Right atrium auricular region (tissue), 2 donors: ENCODE measurements around the gene MINPP1. TPM values are rescaled to one million over a fixed set of nuclear protein-coding genes. Genes with fewer than 3 reads are reported as not detected.

ENCODE experiments used
- DNase-seq: peaks from one replicate; pipeline ENCODE4 v3.0.0-alpha.2; 2019; ENCODE audit warnings: low spot score
- H3K27ac ChIP-seq, 2 donors: fragments of 200-600 bp; sonication (generic); 1 replicate in 1 of 2; 2 replicates in 1 of 2; pipeline ENCODE4 v1.5.1; 2016 to 2019
- H3K27me3 ChIP-seq, 2 donors: fragments of 200-600 bp; sonication (generic); one replicate each; pipeline versions ENCODE4 v1.5.1 to v1.6.0; 2017 to 2019
- H3K36me3 ChIP-seq: fragments of 200-600 bp; sonication (generic); one replicate; pipeline ENCODE4 v1.5.1; 2016
- H3K4me1 ChIP-seq, 2 donors: fragments of 200-600 bp; sonication (generic); one replicate each; pipeline versions ENCODE4 v1.5.1 to v1.6.0; 2017 to 2019
- H3K4me3 ChIP-seq, 2 donors: fragments of 200-600 bp; sonication (generic); 1 replicate in 1 of 2; 2 replicates in 1 of 2; pipeline ENCODE4 v1.5.1; 2017 to 2019; ENCODE audit warnings: mild to moderate bottlenecking in 1 of 2, moderate library complexity in 1 of 2
- H3K9me3 ChIP-seq, 2 donors: fragments of 200-600 bp; sonication (generic); one replicate each; pipeline ENCODE4 v1.5.1; 2019
- CTCF ChIP-seq, 2 donors: fragments of 200-600 bp; sonication (generic); IDR thresholded peaks; one replicate each; pipeline ENCODE4 v1.5.1; 2019; ENCODE audit warnings: antibody characterized with exemption in 2 of 2
- total RNA-seq, 2 donors: library from RNA; depleted of rRNA; stranded (reverse); fragments of >200 nt; gene quantifications; one replicate each; pipeline ENCODE4 v1.1.0, GENCODE V29; 2016

Gene MINPP1
- total RNA-seq, 2 donors from 2014 or later: 9.9 to 10.6 TPM

GRCh38 chr10:87546971-87547413 lies 42.3 kb downstream of the MINPP1 start:
- H3K27me3 ChIP-seq: no peaks in the 10 kb centered on the region
- no peak for DNase-seq
- H3K36me3 ChIP-seq: peaks cover 16% of the 10 kb centered on the region
- peak overlapping the region in 1 of 2 donors; percentile 19 for H3K27ac ChIP-seq
- H3K9me3 ChIP-seq: peaks cover 0 to 6% of the 10 kb centered on the region in 2 donors
- TF ChIP-seq CTCF (IDR thresholded peaks at IDR 0.05): no peak
- H3K4me1 ChIP-seq: peaks cover 0 to 23% of the 10 kb centered on the region in 2 donors
- H3K4me3 ChIP-seq: no peak overlapping the region

- Histone ChIP-seq H3K27me3 (no peaks in the 10 kb centered on the region), H3K9me3 (peaks cover 0 to 6% of the 10 kb centered on the region in 2 donors), H3K36me3 (peaks cover 21% of the 10 kb centered on the region), H3K4me3 (no peak overlapping the region), H3K27ac (no peak overlapping the region), H3K4me1 (peaks cover 0 to 23% of the 10 kb centered on the region in 2 donors)
- no peak for TF ChIP-seq CTCF (IDR thresholded peaks at IDR 0.05)
- DNase-seq: no peak
Observed at GRCh38 chr10:87547734-87548311, 43.1 kb downstream of the MINPP1 start.

GRCh38 chr10:87550741-87551140 lies 46.0 kb downstream of the MINPP1 start:
- Histone ChIP-seq H3K9me3 (no peaks in the 10 kb centered on the region), H3K4me3 (no peak overlapping the region), H3K4me1 (peaks cover 0 to 17% of the 10 kb centered on the region in 2 donors), H3K36me3 (peaks cover 18% of the 10 kb centered on the region), H3K27me3 (no peaks in the 10 kb centered on the region), H3K27ac (no peak overlapping the region)
- TF ChIP-seq CTCF (IDR thresholded peaks at IDR 0.05): no peak
- no peak for DNase-seq

GRCh38 chr10:87551326-87551725 lies 46.6 kb downstream of the MINPP1 start:
- peaks cover 0 to 11% of the 10 kb centered on the region in 2 donors for H3K4me1 ChIP-seq
- no peak overlapping the region for H3K27ac ChIP-seq
- H3K27me3 ChIP-seq: no peaks in the 10 kb centered on the region
- TF ChIP-seq CTCF (IDR thresholded peaks at IDR 0.05): no peak
- no peak overlapping the region for H3K4me3 ChIP-seq
- DNase-seq: no peak
- H3K36me3 ChIP-seq: peaks cover 18% of the 10 kb centered on the region
- no peaks in the 10 kb centered on the region for H3K9me3 ChIP-seq

- no peaks in the 10 kb centered on the region for H3K9me3 ChIP-seq
- no peak overlapping the region for H3K27ac ChIP-seq
- no peaks in the 10 kb centered on the region for H3K27me3 ChIP-seq
- no peak for TF ChIP-seq CTCF (IDR thresholded peaks at IDR 0.05)
- H3K4me3 ChIP-seq: no peak overlapping the region
- H3K36me3 ChIP-seq: peaks cover 12% of the 10 kb centered on the region
- no peak for DNase-seq
- H3K4me1 ChIP-seq: peaks cover 0 to 3% of the 10 kb centered on the region in 2 donors
Observed at GRCh38 chr10:87552248-87552929, 47.7 kb downstream of the MINPP1 start.
